Stimulated activated naive CD8-positive, alpha-beta T cell treated with anti-CD3 and anti-CD28 coated beads, Interleukin-15, amount 100 ng/mL, for 72 hours (primary cell): Measurements from ENCODE around the gene CD164.
A peak's percentile ranks its signal among the peaks of the same experiment; 100 is the strongest.

Experiments used
- ATAC-seq: fragments of 150-1000 bp; cut with Tn5 transposase; 2 replicates; pipeline ENCODE4 v1.10.0; 2021; ENCODE audit warnings: mild to moderate bottlenecking, moderate library complexity
- DNase-seq, 2 donors: peaks; one replicate each; pipeline ENCODE4 v3.0.0; 2021 to 2022
- H3K27ac Mint-ChIP-seq, 2 donors: one replicate each; pipeline ENCODE4 v1.8.0; 2022; ENCODE audit warnings: mild to moderate bottlenecking in 2 of 2, mixed read lengths in 2 of 2, moderate library complexity in 2 of 2
- H3K27me3 Mint-ChIP-seq: one replicate; pipeline ENCODE4 v1.8.0; 2022; ENCODE audit warnings: mixed read lengths
- H3K4me1 Mint-ChIP-seq: one replicate; pipeline ENCODE4 v1.8.0; 2022; ENCODE audit warnings: mild to moderate bottlenecking, mixed read lengths
- H3K4me3 Mint-ChIP-seq, 2 donors: one replicate each; pipeline ENCODE4 v1.8.0; 2022; ENCODE audit warnings: mild to moderate bottlenecking in 2 of 2, mixed read lengths in 2 of 2, moderate library complexity in 1 of 2
- H3K9me3 Mint-ChIP-seq, 2 donors: one replicate each; pipeline ENCODE4 v1.8.0; 2022; ENCODE audit warnings: mixed read lengths in 2 of 2

CD164 gene

DNA sequence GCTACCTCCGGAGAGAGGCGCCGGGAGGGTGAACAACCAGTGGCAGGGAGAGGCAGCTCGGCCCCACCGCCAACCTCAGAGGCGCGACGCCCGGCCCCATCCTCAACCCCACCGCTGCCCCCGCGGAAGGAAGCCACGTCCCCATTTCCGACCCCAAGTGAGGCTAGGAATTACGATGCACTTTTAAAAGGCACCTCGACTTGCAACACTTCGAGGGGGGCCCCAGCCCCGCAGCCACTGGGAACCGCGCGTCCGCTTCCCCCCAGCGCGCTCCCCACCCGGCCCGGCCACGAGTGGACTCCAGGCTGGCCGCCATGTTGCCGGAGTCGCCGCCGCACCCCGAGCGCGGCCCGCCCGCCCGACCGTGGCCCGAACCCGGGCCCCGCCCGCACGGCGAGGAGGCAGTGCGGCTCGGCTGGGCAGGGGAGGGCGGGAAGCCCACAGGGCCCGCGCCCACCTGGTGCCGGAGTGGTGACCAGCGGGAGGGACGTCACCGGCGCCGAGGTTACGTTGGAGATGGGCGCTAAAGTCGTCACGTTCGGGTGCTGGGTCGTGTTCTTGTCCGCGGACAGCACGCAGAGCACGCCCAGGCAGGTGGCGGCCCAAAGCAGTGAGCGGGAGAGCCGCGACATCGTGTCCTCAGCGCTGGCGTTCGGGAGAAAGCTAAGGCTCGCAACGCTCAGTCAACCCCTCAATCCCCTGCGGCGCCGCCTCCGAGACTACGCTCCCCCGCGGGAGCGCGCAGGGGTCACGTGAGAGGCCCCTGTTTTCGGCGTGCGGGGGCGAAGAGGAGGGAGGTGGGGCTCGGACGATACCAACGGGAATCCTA lies at the start of gene CD164:
Gene CD164 (minus strand): TSS at position 721 of the 829 bp plus-strand sequence. CDS start 89 bp downstream, at position 632.
- Mint-ChIP-seq H3K27ac (peak within 1 kb of the TSS; percentile 99 to 100), H3K4me1 (peaks cover 48% of the 10 kb centered on the region), H3K27me3 (no peaks in the 10 kb centered on the region), H3K9me3 (no peaks in the 10 kb centered on the region), H3K4me3 (peak within 1 kb of the TSS; percentile 82 to 87)
- ATAC-seq (peak; percentile 75), DNase-seq (peak; percentile 95 to 96)

DNA sequence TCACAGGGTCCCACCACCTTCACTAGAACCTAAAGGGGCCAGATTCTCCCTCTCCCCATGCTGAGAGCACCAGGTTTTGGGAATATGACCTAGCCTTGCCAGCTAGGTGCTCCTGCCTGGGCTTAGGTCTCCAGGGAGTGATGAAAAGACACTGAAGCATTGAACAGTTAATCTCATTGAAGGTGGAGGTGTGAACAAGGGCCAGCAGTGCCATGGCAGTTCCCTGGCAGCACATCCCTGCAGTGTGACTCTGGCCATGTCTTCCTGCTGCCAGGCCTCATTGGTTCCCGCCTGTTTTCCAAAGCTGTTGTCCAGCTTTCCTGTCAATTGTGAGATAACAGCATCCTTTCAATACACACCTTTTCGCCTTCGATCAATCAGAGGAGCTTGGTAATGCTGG lies 47.2 kb upstream of the CD164 start:
- peaks cover 5% of the 10 kb centered on the region for H3K4me1 Mint-ChIP-seq

GRCh38 chr6:109428889-109429477 lies 46.7 kb upstream of the CD164 start:
- no peak for DNase-seq
- Mint-ChIP-seq H3K9me3 (no peaks in the 10 kb centered on the region), H3K27me3 (peaks cover 8% of the 10 kb centered on the region), H3K27ac (no peak overlapping the region), H3K4me3 (no peak overlapping the region), H3K4me1 (peaks cover 5% of the 10 kb centered on the region)
- no peak for ATAC-seq

More for the DNA sequence above, 47.2 kb upstream of the CD164 start:
- no peaks in the 10 kb centered on the region for H3K9me3 Mint-ChIP-seq
- no peak for DNase-seq
- no peak overlapping the region for H3K4me3 Mint-ChIP-seq
- peak overlapping the region in 1 of 2 donors; percentile 3 for H3K27ac Mint-ChIP-seq
- peaks cover 8% of the 10 kb centered on the region for H3K27me3 Mint-ChIP-seq
- ATAC-seq: no peak

- H3K9me3 Mint-ChIP-seq: no peaks in the 10 kb centered on the region
- no peak for ATAC-seq
- H3K27me3 Mint-ChIP-seq: peaks cover 8% of the 10 kb centered on the region
- no peak overlapping the region for H3K4me3 Mint-ChIP-seq
- peaks cover 5% of the 10 kb centered on the region for H3K4me1 Mint-ChIP-seq
- peak overlapping the region in 1 of 2 donors; percentile 6 for H3K27ac Mint-ChIP-seq
- DNase-seq: no peak
These were observed 42.7 kb upstream of the CD164 start for GRCh38 chr6:109424946-109425345.

DNA sequence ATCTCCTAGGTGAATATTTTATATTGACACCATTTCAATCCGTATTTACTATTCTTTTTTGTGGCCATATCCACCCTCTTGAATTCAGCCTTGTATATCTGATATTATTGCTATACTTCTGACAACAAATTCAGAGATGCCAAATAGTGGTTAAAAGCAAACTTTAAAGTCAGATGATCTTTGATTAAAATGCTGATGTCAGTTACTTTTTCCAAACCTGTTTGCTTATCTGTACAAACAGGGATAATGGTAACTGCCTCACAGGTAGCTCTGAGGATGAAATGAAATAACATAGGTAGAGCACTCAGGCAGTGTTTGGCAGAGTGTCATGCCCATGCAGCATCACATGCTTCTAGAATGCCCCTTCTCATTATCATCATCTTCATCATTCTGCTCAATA lies 38.9 kb upstream of the CD164 start:
- Mint-ChIP-seq H3K27ac (no peak overlapping the region), H3K9me3 (no peaks in the 10 kb centered on the region), H3K4me3 (no peak overlapping the region), H3K4me1 (peaks cover 5% of the 10 kb centered on the region), H3K27me3 (no peaks in the 10 kb centered on the region)
- DNase-seq: no peak
- no peak for ATAC-seq

DNA sequence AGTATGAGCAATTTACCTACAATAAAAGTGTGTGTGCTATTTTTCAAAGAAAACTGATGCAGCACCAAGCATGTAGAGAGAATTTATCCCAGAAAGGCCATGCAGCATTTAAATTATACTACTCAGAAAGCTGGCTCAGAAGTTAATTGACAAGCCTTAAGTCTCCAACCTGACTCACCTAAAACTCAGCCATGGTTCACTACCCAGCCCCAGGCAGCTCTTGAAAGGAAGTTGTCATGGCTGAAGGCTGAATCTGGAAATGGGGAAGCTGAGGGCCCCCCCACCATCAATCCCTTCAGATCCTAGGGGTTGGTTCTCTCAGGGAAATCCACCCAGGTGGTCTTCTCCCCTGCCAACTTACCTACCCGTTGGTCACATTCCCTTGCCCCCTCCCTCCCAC lies 38.5 kb upstream of the CD164 start:
- H3K9me3 Mint-ChIP-seq: no peaks in the 10 kb centered on the region
- H3K4me1 Mint-ChIP-seq: peaks cover 5% of the 10 kb centered on the region
- DNase-seq: no peak
- no peak overlapping the region for H3K4me3 Mint-ChIP-seq
- H3K27me3 Mint-ChIP-seq: no peaks in the 10 kb centered on the region
- peak overlapping the region in 1 of 2 donors; percentile 25 for H3K27ac Mint-ChIP-seq
- ATAC-seq: no peak

GRCh38 chr6:109417646-109418045 lies 35.4 kb upstream of the CD164 start:
- DNase-seq: no peak
- no peak overlapping the region for H3K4me3 Mint-ChIP-seq
- H3K27ac Mint-ChIP-seq: no peak overlapping the region
- no peaks in the 10 kb centered on the region for H3K27me3 Mint-ChIP-seq
- no peaks in the 10 kb centered on the region for H3K4me1 Mint-ChIP-seq
- ATAC-seq: no peak
- peaks cover 0 to 6% of the 10 kb centered on the region in 2 donors for H3K9me3 Mint-ChIP-seq

GRCh38 chr6:109411034-109411433 lies 28.8 kb upstream of the CD164 start:
- no peak for DNase-seq
- no peak overlapping the region for H3K27ac Mint-ChIP-seq
- no peak for ATAC-seq
- peaks cover 0 to 6% of the 10 kb centered on the region in 2 donors for H3K9me3 Mint-ChIP-seq
- no peak overlapping the region for H3K4me3 Mint-ChIP-seq
- H3K27me3 Mint-ChIP-seq: no peaks in the 10 kb centered on the region
- no peaks in the 10 kb centered on the region for H3K4me1 Mint-ChIP-seq

- H3K27ac Mint-ChIP-seq: no peak overlapping the region
- no peaks in the 10 kb centered on the region for H3K27me3 Mint-ChIP-seq
- H3K9me3 Mint-ChIP-seq: no peaks in the 10 kb centered on the region
- no peak for ATAC-seq
- no peak for DNase-seq
- H3K4me3 Mint-ChIP-seq: no peak overlapping the region
- H3K4me1 Mint-ChIP-seq: no peaks in the 10 kb centered on the region
These were observed 23.9 kb upstream of the CD164 start for GRCh38 chr6:109406196-109406595.

DNA sequence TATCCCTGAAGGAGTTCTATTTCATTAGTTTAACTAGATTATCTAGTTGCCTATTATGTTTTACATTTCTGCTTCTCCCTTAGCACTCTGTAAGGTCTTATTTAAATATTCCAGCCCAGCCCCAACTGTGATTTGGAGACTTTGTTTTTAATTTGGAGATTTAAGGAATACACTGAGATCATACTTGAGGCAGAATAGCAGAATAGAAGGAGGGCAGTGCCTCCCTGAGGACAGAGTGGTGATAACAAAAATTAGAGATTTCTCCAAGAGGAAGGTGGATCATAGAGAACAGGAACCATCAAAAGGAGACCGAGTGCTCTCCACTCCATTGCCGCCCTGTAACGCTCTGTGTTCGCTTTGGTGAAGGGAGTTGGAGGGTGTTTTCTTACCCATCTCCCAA lies 14.8 kb upstream of the CD164 start:
- Mint-ChIP-seq H3K4me3 (no peak overlapping the region), H3K27me3 (no peaks in the 10 kb centered on the region), H3K4me1 (peaks cover 7% of the 10 kb centered on the region), H3K27ac (no peak overlapping the region), H3K9me3 (no peaks in the 10 kb centered on the region)
- no peak for ATAC-seq
- no peak for DNase-seq

DNA sequence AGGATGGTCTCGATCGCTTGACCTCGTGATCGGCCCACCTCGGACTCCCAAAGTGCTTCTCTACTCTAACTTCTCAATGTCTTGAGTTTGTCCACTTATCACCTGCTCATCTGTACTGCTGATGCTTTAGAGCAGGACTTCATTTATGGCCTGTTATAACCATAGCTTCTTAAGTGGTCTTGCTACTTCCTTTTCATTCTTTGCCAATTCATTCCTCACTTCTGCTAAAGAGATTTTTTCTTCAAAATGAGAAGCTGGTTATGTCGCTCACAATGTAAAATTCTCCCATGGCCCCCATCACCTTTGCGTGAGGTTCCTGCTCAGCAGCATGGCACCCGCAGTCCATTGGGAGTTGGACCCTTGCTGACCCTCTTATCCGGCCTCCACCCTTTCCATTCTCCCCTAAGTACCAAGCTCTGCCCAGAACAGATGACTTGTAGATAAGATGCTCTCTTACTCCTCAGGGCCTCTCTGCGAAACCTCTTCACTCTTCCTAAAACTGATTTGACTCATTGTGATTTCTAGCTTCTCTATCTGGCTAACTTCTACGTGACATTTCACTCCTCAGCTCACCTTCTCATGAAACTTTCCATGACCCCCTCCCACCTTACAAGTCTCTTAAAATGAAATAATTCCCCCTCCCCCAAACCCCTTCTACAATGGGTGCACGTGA lies 13.9 kb upstream of the CD164 start:
- ATAC-seq: no peak

GRCh38 chr6:109393886-109394281 lies 11.6 kb upstream of the CD164 start:
- H3K27me3 Mint-ChIP-seq: no peaks in the 10 kb centered on the region
- ATAC-seq (no peak), DNase-seq (no peak)
- H3K4me3 Mint-ChIP-seq: no peak overlapping the region
- peaks cover 13% of the 10 kb centered on the region for H3K4me1 Mint-ChIP-seq
- peak overlapping the region in 1 of 2 donors; percentile 35 for H3K27ac Mint-ChIP-seq
- H3K9me3 Mint-ChIP-seq: no peaks in the 10 kb centered on the region

More for the DNA sequence above, 13.9 kb upstream of the CD164 start:
- H3K4me3 Mint-ChIP-seq: no peak overlapping the region
- no peaks in the 10 kb centered on the region for H3K9me3 Mint-ChIP-seq
- no peaks in the 10 kb centered on the region for H3K27me3 Mint-ChIP-seq
- DNase-seq: no peak
- peaks cover 7% of the 10 kb centered on the region for H3K4me1 Mint-ChIP-seq
- no peak overlapping the region for H3K27ac Mint-ChIP-seq

DNA sequence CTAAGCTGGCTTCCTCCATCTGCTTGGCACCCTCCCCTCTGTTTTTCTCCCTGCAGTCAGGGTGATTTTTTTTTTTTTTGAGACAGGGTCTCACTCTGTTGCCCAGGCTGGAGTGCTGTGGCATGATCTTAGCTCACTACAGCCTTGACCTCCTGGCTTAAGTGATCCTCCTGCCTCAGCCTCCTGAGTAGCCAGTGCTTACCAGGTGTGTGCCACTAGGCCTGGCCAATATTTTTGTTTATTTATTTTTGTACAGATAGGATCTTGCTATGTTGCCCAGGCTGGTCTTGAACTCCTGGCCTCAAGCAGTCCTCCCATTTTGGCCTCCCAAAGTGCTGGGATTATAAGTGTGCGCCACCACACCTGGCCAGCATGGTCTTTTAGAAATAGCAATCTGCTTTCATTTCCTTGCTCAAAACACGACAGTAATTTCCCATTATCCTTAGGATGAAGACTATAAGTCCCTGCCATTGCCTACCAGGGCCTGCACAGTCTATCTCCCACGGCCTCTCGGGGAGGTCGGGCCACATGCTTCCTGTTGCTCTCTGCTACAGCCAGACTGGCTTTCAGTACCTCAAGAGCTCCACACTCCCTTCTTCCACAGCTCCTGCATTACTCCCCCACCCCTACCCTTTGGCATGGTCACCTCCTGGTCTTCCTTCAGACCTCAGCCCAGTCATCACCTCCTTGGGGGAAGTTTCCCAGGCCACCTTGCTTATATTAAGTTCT lies 11.1 kb upstream of the CD164 start:
- H3K4me1 Mint-ChIP-seq: peaks cover 13% of the 10 kb centered on the region
- no peak for DNase-seq
- H3K4me3 Mint-ChIP-seq: no peak overlapping the region
- no peak for ATAC-seq
- no peaks in the 10 kb centered on the region for H3K9me3 Mint-ChIP-seq
- peak overlapping the region in 1 of 2 donors; percentile 35 for H3K27ac Mint-ChIP-seq
- no peaks in the 10 kb centered on the region for H3K27me3 Mint-ChIP-seq

DNA sequence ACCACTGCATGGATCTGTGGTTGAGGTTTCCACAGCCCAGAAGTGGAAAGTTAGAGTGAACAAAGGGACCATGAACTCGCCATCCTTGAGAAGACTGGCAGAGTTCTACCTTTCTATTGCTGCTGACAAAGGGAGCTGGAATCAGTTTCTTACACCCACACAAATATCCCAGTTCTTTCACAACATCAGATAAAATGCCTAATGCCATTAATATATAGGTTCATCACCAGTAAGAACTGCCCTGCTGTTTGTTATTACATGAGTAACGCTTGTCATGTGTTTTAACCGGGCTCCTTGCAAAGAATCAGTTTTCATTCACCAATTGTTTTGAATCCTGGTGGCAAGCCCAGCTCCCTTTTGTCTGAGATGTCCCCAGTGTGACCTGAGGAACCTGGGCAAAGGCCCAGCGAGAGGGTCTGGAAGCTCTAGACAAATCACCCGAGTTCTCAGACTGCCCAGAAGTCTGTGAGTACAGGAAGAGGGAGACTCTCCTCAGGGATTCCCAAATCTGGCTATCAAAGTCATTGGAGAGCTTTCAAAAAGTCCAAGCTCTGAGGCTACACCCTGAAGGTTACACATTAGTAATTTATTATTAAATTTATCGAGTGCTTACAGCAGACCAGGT lies 7.5 kb upstream of the CD164 start:
- Mint-ChIP-seq H3K4me3 (no peak overlapping the region), H3K27ac (no peak overlapping the region), H3K9me3 (no peaks in the 10 kb centered on the region), H3K27me3 (no peaks in the 10 kb centered on the region), H3K4me1 (peaks cover 17% of the 10 kb centered on the region)
- ATAC-seq (no peak), DNase-seq (no peak)

GRCh38 chr6:109388265-109388664 lies 6.0 kb upstream of the CD164 start:
- no peaks in the 10 kb centered on the region for H3K27me3 Mint-ChIP-seq
- no peak overlapping the region for H3K4me3 Mint-ChIP-seq
- no peak overlapping the region for H3K27ac Mint-ChIP-seq

More at GRCh38 chr6:109388265-109388664, 6.0 kb upstream of the CD164 start:
- H3K9me3 Mint-ChIP-seq: no peaks in the 10 kb centered on the region
- peaks cover 24% of the 10 kb centered on the region for H3K4me1 Mint-ChIP-seq
- no peak for DNase-seq
- ATAC-seq: no peak
